GM21619 (cell line): ENCODE results near the gene ZFR2.
"Not testable (repeated sequence)": the region's sequence is repeated elsewhere in the genome, so short reads cannot be mapped to it uniquely, and the experiment has no call there.

Experiments used
- ATAC-seq: cut with Tn5 transposase; IDR thresholded peaks from one replicate; pipeline ENCODE4 v1.9.1; 2021; ENCODE audit not compliant: unreplicated experiment

ZFR2 gene

GRCh38 chr19:3816566-3817218 lies 52.1 kb downstream of the ZFR2 start:
- ATAC-seq: no peak

GRCh38 chr19:3816148-3816547 lies 52.7 kb downstream of the ZFR2 start:
- ATAC-seq: not testable (repeated sequence)

GRCh38 chr19:3814648-3815047 lies 54.2 kb downstream of the ZFR2 start:
- ATAC-seq: no peak

GRCh38 chr19:3813473-3814392 lies 55.1 kb downstream of the ZFR2 start:
- no peak for ATAC-seq

GRCh38 chr19:3810708-3811355 lies 58.0 kb downstream of the ZFR2 start:
- ATAC-seq: no peak

- no peak for ATAC-seq
Measured at GRCh38 chr19:3809881-3810707, 58.7 kb downstream of the ZFR2 start.

GRCh38 chr19:3808420-3809143 lies 60.3 kb downstream of the ZFR2 start:
- ATAC-seq: no peak

GRCh38 chr19:3807574-3808354 lies 61.1 kb downstream of the ZFR2 start:
- no peak for ATAC-seq

- ATAC-seq: no peak
Measured at GRCh38 chr19:3807131-3807480, 61.7 kb downstream of the ZFR2 start.

GRCh38 chr19:3805859-3806258 lies 63.0 kb downstream of the ZFR2 start:
- no peak for ATAC-seq

GRCh38 chr19:3804429-3804828 lies 64.4 kb downstream of the ZFR2 start:
- no peak for ATAC-seq

- ATAC-seq: no peak
Measured at GRCh38 chr19:3803986-3804385, 64.9 kb downstream of the ZFR2 start.

- ATAC-seq: no peak
Measured at GRCh38 chr19:3803114-3803888, 65.5 kb downstream of the ZFR2 start.

- no peak for ATAC-seq
Measured at GRCh38 chr19:3801412-3802096, 67.3 kb downstream of the ZFR2 start.

- ATAC-seq: no peak
Measured at GRCh38 chr19:3800996-3801395, 67.8 kb downstream of the ZFR2 start.

- no peak for ATAC-seq
Measured at GRCh38 chr19:3798137-3798536, 70.7 kb downstream of the ZFR2 start.

GRCh38 chr19:3796358-3796757 lies 72.5 kb downstream of the ZFR2 start:
- ATAC-seq: no peak

- ATAC-seq: no peak
Measured at GRCh38 chr19:3793799-3794198, 75.0 kb downstream of the ZFR2 start.
